Epithelial cell of proximal tubule (primary cell): ENCODE data around the gene AOPEP. TPM values are rescaled to one million over a fixed set of nuclear protein-coding genes. Genes with fewer than 3 reads are reported as not detected.

Source experiments
- DNase-seq: peaks from one replicate; pipeline ENCODE4 v3.0.0-alpha.2; 2011; ENCODE audit warnings: low read depth
- H3K4me3 ChIP-seq: 2 replicates; pipeline ENCODE4 v1.5.1; 2011; ENCODE audit warnings: low read depth, mild to moderate bottlenecking, low read length
- total RNA-seq: library from RNA; depleted of rRNA; stranded (reverse); fragments of >200 nt; gene quantifications from 2 replicates; pipeline ENCODE4 v1.2.3, GENCODE V29; 2015
- TF ChIP-seq, protein P1 (sequence below): conservative IDR thresholded peaks from 2 replicates; pipeline ENCODE4 v1.5.1; 2012; ENCODE audit warnings: low read depth, mild to moderate bottlenecking, low read length

AOPEP gene
- total RNA-seq, 1 donor from 2014 or later, result 27.0 TPM

GRCh38 chr9:95071925-95072324 is 345.4 kb downstream of the AOPEP start:
- TF ChIP-seq, protein P1, sequence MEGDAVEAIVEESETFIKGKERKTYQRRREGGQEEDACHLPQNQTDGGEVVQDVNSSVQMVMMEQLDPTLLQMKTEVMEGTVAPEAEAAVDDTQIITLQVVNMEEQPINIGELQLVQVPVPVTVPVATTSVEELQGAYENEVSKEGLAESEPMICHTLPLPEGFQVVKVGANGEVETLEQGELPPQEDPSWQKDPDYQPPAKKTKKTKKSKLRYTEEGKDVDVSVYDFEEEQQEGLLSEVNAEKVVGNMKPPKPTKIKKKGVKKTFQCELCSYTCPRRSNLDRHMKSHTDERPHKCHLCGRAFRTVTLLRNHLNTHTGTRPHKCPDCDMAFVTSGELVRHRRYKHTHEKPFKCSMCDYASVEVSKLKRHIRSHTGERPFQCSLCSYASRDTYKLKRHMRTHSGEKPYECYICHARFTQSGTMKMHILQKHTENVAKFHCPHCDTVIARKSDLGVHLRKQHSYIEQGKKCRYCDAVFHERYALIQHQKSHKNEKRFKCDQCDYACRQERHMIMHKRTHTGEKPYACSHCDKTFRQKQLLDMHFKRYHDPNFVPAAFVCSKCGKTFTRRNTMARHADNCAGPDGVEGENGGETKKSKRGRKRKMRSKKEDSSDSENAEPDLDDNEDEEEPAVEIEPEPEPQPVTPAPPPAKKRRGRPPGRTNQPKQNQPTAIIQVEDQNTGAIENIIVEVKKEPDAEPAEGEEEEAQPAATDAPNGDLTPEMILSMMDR, result no peak
- no peak for DNase-seq
- no peak overlapping the region for H3K4me3 ChIP-seq

- H3K4me3 ChIP-seq, result no peak overlapping the region
- no peak for DNase-seq
- TF ChIP-seq, protein P1, result peak; percentile 67
Measured at GRCh38 chr9:95073042-95073607, 346.6 kb downstream of the AOPEP start.

GRCh38 chr9:95073918-95074317 is 347.4 kb downstream of the AOPEP start:
- TF ChIP-seq, protein P1, result no peak
- no peak for DNase-seq
- H3K4me3 ChIP-seq, result no peak overlapping the region

GRCh38 chr9:95074632-95075031 is 348.1 kb downstream of the AOPEP start:
- DNase-seq, result no peak
- TF ChIP-seq, protein P1, result no peak
- H3K4me3 ChIP-seq, result no peak overlapping the region

- DNase-seq, result no peak
- no peak overlapping the region for H3K4me3 ChIP-seq
- TF ChIP-seq, protein P1, result no peak
Measured at GRCh38 chr9:95075700-95076099, 349.2 kb downstream of the AOPEP start.

DNA sequence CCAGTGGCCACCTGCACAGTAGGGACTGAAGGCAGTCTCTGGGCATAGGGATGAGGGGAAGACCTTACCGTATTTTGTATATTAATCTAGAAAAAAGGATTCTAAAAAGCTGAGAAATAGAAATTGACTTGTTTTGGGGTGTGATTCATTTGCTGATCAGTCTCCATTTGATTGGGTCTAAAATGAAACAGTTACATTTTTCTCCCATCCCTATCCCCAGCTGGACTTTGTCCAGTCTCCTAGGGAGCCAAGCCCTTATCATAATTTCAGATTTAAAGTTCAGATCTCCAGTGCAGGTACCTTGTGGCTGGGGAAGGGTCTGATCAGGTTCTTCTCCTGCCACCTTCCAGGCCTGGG is 350.2 kb downstream of the AOPEP start:
- TF ChIP-seq, protein P1, result no peak
- DNase-seq, result no peak
- no peak overlapping the region for H3K4me3 ChIP-seq

DNA sequence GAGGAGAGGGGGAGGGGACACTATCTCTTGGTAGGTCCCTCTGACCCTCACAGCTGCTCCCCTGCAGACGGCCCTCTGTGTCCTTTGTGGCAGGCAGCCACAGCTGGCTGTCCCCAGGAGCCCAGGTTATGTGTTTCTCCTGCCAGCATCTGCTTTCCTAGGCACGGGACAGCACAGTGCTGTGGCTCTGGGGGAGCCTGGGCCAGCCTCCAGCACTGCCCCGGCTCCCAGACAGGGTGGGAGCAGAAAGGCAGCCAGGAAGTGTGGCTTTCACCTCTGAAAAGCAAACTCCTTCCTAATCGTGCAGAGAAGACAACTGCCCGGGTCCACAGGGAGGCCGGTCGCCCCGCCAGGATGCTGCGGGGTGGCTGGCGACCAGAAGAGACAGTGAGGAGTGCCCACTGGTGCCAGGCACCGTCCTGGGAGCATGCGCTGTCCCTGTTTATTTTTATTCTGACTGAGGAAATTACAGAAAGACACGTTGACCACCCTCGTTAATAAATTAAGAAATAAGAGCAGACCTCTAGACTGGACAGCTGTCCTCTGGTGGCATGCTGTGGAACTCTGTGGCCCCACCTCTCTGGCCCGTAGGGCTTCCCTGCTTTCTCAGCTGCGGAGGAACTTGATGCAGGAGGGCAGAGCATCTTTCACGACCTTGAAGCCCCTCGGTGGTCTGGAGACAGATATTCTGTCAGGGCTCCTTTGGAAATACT is 350.7 kb downstream of the AOPEP start:
- TF ChIP-seq, protein P1, result no peak
- no peak overlapping the region for H3K4me3 ChIP-seq
- DNase-seq, result no peak
